GM23248 (cell line): ENCODE results near the gene CNTROB. TPM values are rescaled to one million over a fixed set of nuclear protein-coding genes. Genes with fewer than 3 reads are reported as not detected.

Source experiments
- DNase-seq: peaks from one replicate; pipeline ENCODE4 v3.0.0-alpha.2; 2015
- H2AFZ ChIP-seq: fragments of 200-600 bp; sonication (generic); 2 replicates; pipeline ENCODE4 v1.6.1; 2016; ENCODE audit warnings: antibody characterized with exemption
- H3F3A ChIP-seq: fragments of 200-600 bp; sonication (generic); 2 replicates; pipeline ENCODE4 v1.6.1; 2016; ENCODE audit warnings: mild to moderate bottlenecking, antibody characterized with exemption, mixed run types; ENCODE audit not compliant: insufficient read depth
- H3K27ac ChIP-seq: fragments of 200-600 bp; sonication (generic); 2 replicates; pipeline ENCODE4 v1.5.1; 2016; ENCODE audit warnings: mild to moderate bottlenecking
- H3K27me3 ChIP-seq: fragments of 200-600 bp; sonication (generic); replicated peaks from 2 replicates; pipeline ENCODE4 v1.6.1; 2016; ENCODE audit warnings: mild to moderate bottlenecking; ENCODE audit not compliant: insufficient read depth
- H3K36me3 ChIP-seq: fragments of 200-600 bp; sonication (generic); 2 replicates; pipeline ENCODE4 v1.6.1; 2016; ENCODE audit warnings: low read depth, mild to moderate bottlenecking
- H3K4me1 ChIP-seq: fragments of 200-600 bp; sonication (generic); 2 replicates; pipeline ENCODE4 v1.6.1; 2016; ENCODE audit warnings: mild to moderate bottlenecking; ENCODE audit not compliant: insufficient read depth
- H3K4me2 ChIP-seq: fragments of 200-600 bp; sonication (generic); one replicate; pipeline ENCODE4 v1.6.1; 2016; ENCODE audit warnings: mild to moderate bottlenecking; ENCODE audit not compliant: unreplicated experiment
- H3K4me3 ChIP-seq: fragments of 200-600 bp; sonication (generic); 2 replicates; pipeline ENCODE4 v1.5.1; 2016; ENCODE audit warnings: mild to moderate bottlenecking
- H3K79me2 ChIP-seq: fragments of 200-600 bp; sonication (generic); 2 replicates; pipeline ENCODE4 v1.6.1; 2016; ENCODE audit warnings: mild to moderate bottlenecking; ENCODE audit not compliant: insufficient read depth
- H3K9ac ChIP-seq: fragments of 200-600 bp; sonication (generic); 2 replicates; pipeline ENCODE4 v1.6.1; 2016; ENCODE audit warnings: mild to moderate bottlenecking
- H3K9me2 ChIP-seq: fragments of 200-600 bp; sonication (generic); 2 replicates; pipeline ENCODE4 v1.6.1; 2016; ENCODE audit warnings: mixed run types, mild to moderate bottlenecking, moderate library complexity; ENCODE audit not compliant: insufficient read depth
- H3K9me3 ChIP-seq: fragments of 200-600 bp; sonication (generic); one replicate; pipeline ENCODE4 v1.6.1; 2017; ENCODE audit warnings: low read depth
- H4K20me1 ChIP-seq: fragments of 200-600 bp; sonication (generic); 2 replicates; pipeline ENCODE4 v1.6.0; 2016; ENCODE audit not compliant: insufficient read depth
- EZH2 ChIP-seq: fragments of 200-600 bp; sonication (generic); IDR thresholded peaks from 2 replicates; pipeline ENCODE4 v1.6.1; 2018; ENCODE audit warnings: antibody characterized with exemption, mild to moderate bottlenecking; ENCODE audit not compliant: insufficient read depth, poor library complexity, severe bottlenecking
- EZH2phosphoT487 ChIP-seq: fragments of 200-600 bp; sonication (generic); IDR thresholded peaks from 2 replicates; pipeline ENCODE4 v1.6.1; 2018; ENCODE audit warnings: antibody characterized with exemption, moderate library complexity, mild to moderate bottlenecking, low read depth; ENCODE audit not compliant: insufficient read depth
- WGBS, 2 experiments: methylation state at CpG; one replicate each; pipeline ENCODE4 v1.1.6; 2015 to 2017; ENCODE audit warnings: low lambda C conversion rate in 2 of 2, low coverage in 1 of 2; ENCODE audit errors: missing lambda C conversion rate in 2 of 2; 5-methylcytosine and 5-hydroxymethylcytosine counted together
- in situ Hi-C: fragments of 300-500 bp; cut with MboI; formaldehyde crosslinking; loops from 2 replicates; pipeline ENCODE4 v1.15.0; 2020
- polyA plus RNA-seq: library from polyadenylated mRNA; unstranded; fragments of >200 nt; fragmentation: Nextera tagmentation; extraction: Ambion mirVana; gene quantifications from 2 replicates; pipeline ENCODE4 v1.2.1, GENCODE V29; 2016
- total RNA-seq: library from RNA; depleted of rRNA; stranded (reverse); fragments of >200 nt; shearing (Covaris generic); gene quantifications from 2 replicates; pipeline ENCODE4 v1.2.3, GENCODE V29; 2014

The CNTROB gene
- total and polyA plus RNA-seq, 2 experiments from 2014 or later, result 17.9 to 21.2 TPM

DNA sequence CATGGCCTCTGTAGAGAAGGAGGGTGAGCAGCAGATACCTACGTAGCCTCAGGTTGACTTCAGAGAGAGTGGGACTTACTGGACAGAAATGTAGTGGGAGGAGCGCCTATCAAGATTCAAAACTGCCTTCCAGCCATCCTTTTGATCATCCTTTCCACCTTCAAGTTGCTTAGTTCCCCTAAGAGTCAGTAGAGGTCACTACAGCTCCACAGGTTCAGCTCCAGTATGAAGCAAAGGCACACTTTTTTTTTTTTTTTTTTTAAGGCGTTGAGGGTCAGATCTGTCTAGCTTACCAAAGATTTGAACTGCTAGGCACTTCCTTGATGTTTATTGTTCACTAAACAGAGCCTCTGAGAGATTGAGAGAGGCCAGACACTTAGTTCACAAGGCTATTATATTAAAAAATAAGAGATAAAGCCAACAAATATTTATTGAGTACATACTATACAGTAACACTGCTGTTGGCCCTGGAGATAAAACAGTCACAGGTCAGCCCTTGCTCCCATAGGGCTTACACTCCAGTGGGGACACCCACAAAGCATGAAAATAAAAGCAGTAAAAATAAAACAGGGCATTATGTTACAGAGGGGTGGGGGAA, 19.0 kb upstream of the CNTROB start:
- 48 to 57% methylated on average over 3 of the region's 3 CpGs for WGBS, 2 experiments
- H3K27me3 ChIP-seq, result no peaks in the 10 kb centered on the region
- no peaks in the 10 kb centered on the region for H4K20me1 ChIP-seq
- no peaks in the 10 kb centered on the region for H3K9me2 ChIP-seq
- H3K4me3 ChIP-seq, result no peak overlapping the region
- TF ChIP-seq EZH2phosphoT487 (no peak), EZH2 (no peak)
- H3K4me2 ChIP-seq, result no peak overlapping the region
- peak; percentile 80 for DNase-seq
- H2AFZ ChIP-seq, result no peak overlapping the region
- in situ Hi-C loops, result no loop called here
- H3K9me3 ChIP-seq, result no peaks in the 10 kb centered on the region
- H3K9ac ChIP-seq, result no peak overlapping the region
- H3F3A ChIP-seq, result peaks cover 40% of the 10 kb centered on the region
- H3K36me3 ChIP-seq, result peaks cover 6% of the 10 kb centered on the region; the same call in 1 of the 2 replicates
- H3K27ac ChIP-seq, result no peak overlapping the region
- peaks cover 16% of the 10 kb centered on the region for H3K4me1 ChIP-seq
- peaks cover 8% of the 10 kb centered on the region for H3K79me2 ChIP-seq

DNA sequence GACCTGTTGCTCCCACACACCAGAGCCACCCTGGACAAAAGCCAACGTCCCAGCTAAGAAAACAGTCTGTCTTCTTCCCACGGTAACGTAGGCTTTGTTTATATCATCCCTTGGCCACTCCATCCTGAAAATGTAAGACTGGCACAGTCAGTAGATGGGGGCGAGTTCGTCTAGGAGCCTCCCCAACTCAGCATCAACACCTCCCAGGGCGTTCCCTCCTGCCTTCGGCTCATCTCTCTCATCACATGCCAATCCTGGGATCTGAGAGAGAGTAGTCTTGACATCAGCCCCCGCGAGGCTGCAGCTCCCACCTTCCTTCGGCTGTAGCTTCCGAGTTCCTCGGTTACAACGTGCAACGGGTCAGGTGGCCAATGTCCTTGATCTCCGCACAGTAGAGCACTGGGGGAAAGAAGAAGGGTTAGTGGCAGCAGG, 16.8 kb upstream of the CNTROB start:
- peaks cover 8% of the 10 kb centered on the region for H3K79me2 ChIP-seq
- in situ Hi-C loops, result no loop called here
- TF ChIP-seq EZH2phosphoT487, result no peak
- no peak for TF ChIP-seq EZH2
- WGBS, 2 experiments, result 3 to 4% methylated on average over 15 of the region's 15 CpGs
- no peaks in the 10 kb centered on the region for H3K9me2 ChIP-seq
- H3K4me3 ChIP-seq, result peak overlapping the region; percentile 72
- H3K4me2 ChIP-seq, result peak overlapping the region; percentile 80
- peaks cover 16% of the 10 kb centered on the region for H3K4me1 ChIP-seq
- peak overlapping the region; percentile 66 for H2AFZ ChIP-seq
- H3K27me3 ChIP-seq, result no peaks in the 10 kb centered on the region
- H3K9me3 ChIP-seq, result no peaks in the 10 kb centered on the region
- H3K36me3 ChIP-seq, result no peaks in the 10 kb centered on the region
- peak; percentile 67 for DNase-seq
- no peaks in the 10 kb centered on the region for H4K20me1 ChIP-seq
- peak overlapping the region; percentile 73 for H3K9ac ChIP-seq
- peak overlapping the region; percentile 76 for H3K27ac ChIP-seq
- H3F3A ChIP-seq, result peaks cover 40% of the 10 kb centered on the region

DNA sequence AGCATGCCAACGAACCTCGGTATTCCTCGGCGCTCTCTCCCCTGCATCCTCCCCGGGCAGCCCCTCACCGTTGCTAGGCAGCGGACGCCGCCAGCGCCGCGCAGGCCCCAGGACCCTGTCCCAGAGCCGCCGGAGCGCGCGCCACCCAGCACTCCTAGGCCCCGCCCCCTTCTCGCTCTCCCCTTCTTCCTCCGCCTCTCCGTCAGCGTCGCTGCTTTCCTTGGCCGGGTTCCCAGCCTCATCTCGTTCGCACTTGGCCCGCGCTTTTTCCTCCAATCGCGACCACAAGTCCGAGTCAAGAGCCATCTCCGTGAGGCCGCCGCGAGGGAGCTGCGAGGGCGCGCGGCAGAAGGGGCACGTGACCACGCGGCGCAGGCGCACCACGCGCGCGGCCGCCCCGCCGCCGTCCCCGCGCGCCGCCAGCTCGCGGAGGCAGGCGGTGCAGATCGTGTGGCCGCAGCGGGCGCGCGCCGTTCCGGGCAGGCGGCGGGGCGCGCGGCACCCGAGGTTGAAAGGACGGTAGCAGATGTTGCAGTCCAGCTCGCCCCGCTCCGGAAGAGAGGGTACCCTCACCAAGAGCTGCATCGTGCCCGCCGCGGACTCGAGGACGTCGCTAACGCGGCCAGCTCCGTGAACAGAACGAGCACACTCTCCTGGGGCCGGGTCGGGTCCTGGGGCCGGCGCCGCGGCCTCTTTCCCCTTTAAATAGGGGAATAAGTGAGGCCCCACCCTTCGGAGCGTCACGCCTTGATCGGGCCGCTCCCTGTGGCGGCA, 16.2 kb upstream of the CNTROB start, which contains the start of gene RNF227:
TSS of gene RNF227 (minus strand) at position 679 of the 774 bp plus-strand sequence. CDS start at position 585, 94 bp downstream.
- Histone ChIP-seq H3K9me2 (no peaks in the 10 kb centered on the region), H3K27ac (peak within 1 kb of the TSS; percentile 76), H3K9me3 (no peaks in the 10 kb centered on the region), H3F3A (peaks cover 40% of the 10 kb centered on the region), H3K4me2 (peak within 1 kb of the TSS; percentile 80), H3K36me3 (no peaks in the 10 kb centered on the region), H3K4me1 (peaks cover 16% of the 10 kb centered on the region), H3K27me3 (no peaks in the 10 kb centered on the region), H4K20me1 (no peaks in the 10 kb centered on the region), H2AFZ (peak within 1 kb of the TSS; percentile 66), H3K9ac (peak within 1 kb of the TSS; percentile 73), H3K79me2 (peaks cover 8% of the 10 kb centered on the region), H3K4me3 (peak within 1 kb of the TSS; percentile 72)
- TF ChIP-seq EZH2phosphoT487 (no peak), EZH2 (no peak)
- DNase-seq, result peak; percentile 98
- in situ Hi-C loops, result no loop called here
- WGBS, 2 experiments, result 2 to 3% methylated on average over 57 to 98 of the region's 100 CpGs

DNA sequence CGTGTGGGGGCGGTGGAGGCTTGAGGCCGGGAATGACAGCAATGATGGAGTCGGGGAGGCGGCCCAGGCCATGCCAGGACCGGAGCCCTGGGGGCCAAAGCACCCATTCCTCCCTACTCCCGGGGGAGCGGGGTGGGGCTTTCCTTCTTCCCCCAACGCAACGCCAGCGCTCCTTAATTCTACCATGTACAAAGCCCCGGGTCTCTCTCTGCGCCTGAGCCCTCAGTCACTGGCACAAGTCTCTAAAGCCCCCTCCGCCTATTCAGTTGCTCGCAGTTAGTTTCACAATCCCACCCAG, 15.7 kb upstream of the CNTROB start:
- Histone ChIP-seq H2AFZ (peak overlapping the region; percentile 63), H3K36me3 (no peaks in the 10 kb centered on the region), H3K79me2 (peaks cover 8% of the 10 kb centered on the region), H3K9me2 (no peaks in the 10 kb centered on the region), H3K9ac (peak overlapping the region; percentile 73), H3K4me3 (peak overlapping the region; percentile 72), H3K4me2 (peak overlapping the region; percentile 26), H3F3A (peaks cover 40% of the 10 kb centered on the region), H3K4me1 (peaks cover 16% of the 10 kb centered on the region), H3K27me3 (no peaks in the 10 kb centered on the region), H3K9me3 (no peaks in the 10 kb centered on the region), H3K27ac (peak overlapping the region; percentile 76), H4K20me1 (no peaks in the 10 kb centered on the region)
- WGBS, 2 experiments, result 44% methylated on average over 12 to 13 of the region's 15 CpGs
- in situ Hi-C loops, result no loop called here
- no peak for DNase-seq
- TF ChIP-seq EZH2 (no peak), EZH2phosphoT487 (no peak)
